Ishikawa (cell line): ENCODE data around the gene WNK1.

Experiments used
- CEBPB ChIP-seq: IDR thresholded peaks from 2 replicates; pipeline ENCODE4 v1.6.1; 2012
- CREB1 ChIP-seq: IDR thresholded peaks from 2 replicates; pipeline ENCODE4 v1.6.1; 2012; ENCODE audit warnings: low read depth
- EGR1 ChIP-seq: IDR thresholded peaks from 2 replicates; pipeline ENCODE4 v1.6.1; 2012
- EP300 ChIP-seq: IDR thresholded peaks from 2 replicates; pipeline ENCODE4 v1.6.1; 2012; ENCODE audit warnings: borderline replicate concordance
- FOXM1 ChIP-seq: IDR thresholded peaks from 2 replicates; pipeline ENCODE4 v1.6.1; 2012; ENCODE audit warnings: low read depth, borderline replicate concordance
- NFIC ChIP-seq: IDR thresholded peaks from 2 replicates; pipeline ENCODE4 v1.6.1; 2012
- RAD21 ChIP-seq: IDR thresholded peaks from 2 replicates; pipeline ENCODE4 v1.6.1; 2012; ENCODE audit warnings: low read depth
- TAF1 ChIP-seq: IDR thresholded peaks from 2 replicates; pipeline ENCODE4 v1.6.1; 2012; ENCODE audit warnings: low read depth, mild to moderate bottlenecking
- TCF12 ChIP-seq: IDR thresholded peaks from 2 replicates; pipeline ENCODE4 v1.6.1; 2012; ENCODE audit warnings: low read depth
- TEAD4 ChIP-seq: IDR thresholded peaks from 2 replicates; pipeline ENCODE4 v1.6.1; 2012
- YY1 ChIP-seq: IDR thresholded peaks from 2 replicates; pipeline ENCODE4 v1.6.1; 2012; ENCODE audit warnings: low read depth
- ZBTB7A ChIP-seq: IDR thresholded peaks from 2 replicates; pipeline ENCODE4 v1.6.1; 2012; ENCODE audit warnings: low read depth
- TF ChIP-seq, protein P1 (sequence below): IDR thresholded peaks from 2 replicates; pipeline ENCODE4 v1.6.1; 2012
- TF ChIP-seq, protein P2 (sequence below): IDR thresholded peaks from 2 replicates; pipeline ENCODE4 v1.6.1; 2012; ENCODE audit warnings: low read depth, mild to moderate bottlenecking
- TF ChIP-seq, protein P3 (sequence below): IDR thresholded peaks from 2 replicates; pipeline ENCODE4 v1.6.1; 2012

Gene WNK1

DNA sequence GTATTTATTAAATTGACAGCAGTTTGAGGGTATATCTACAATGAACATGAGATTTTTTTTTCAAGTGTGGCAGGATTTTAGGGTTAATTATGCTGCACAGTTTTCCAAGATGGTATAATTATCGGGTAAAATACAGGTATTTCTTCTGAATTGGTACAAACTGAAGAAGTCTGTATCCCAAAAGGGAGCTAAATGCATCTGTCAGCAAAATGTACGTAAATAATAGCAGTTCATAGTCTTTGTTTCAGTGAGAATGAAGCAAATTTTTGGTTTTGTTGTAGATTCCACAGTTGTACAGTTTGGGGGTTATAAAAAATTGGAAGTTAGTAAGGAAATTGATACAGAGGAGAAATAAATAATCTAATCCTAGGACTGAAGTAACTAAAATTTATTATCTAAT is 133.8 kb downstream of the WNK1 start:
- TF ChIP-seq YY1: no peak

DNA sequence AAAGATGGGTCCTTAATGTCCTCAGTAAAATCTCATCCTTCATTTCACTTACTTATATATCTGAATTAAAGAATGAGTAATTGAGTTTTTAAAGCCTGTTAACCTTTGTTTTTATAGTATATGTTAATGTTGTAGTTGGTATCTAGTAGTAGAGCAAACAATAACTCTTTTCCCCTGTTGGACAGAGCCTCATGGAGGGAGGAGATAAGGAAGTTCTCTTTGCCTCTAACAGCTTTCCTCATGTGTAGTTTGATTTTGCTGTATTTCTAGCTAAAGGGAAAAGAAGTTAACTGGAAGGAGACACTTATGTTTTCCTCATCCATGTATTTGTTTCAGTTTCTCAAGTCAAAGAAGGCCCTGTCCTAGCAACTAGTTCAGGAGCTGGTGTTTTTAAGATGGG is 141.8 kb downstream of the WNK1 start:
- TF ChIP-seq RAD21: no peak
- TF ChIP-seq TEAD4: no peak
- no peak for TF ChIP-seq TCF12
- no peak for TF ChIP-seq EGR1
- TF ChIP-seq, protein P1, sequence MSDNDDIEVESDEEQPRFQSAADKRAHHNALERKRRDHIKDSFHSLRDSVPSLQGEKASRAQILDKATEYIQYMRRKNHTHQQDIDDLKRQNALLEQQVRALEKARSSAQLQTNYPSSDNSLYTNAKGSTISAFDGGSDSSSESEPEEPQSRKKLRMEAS: no peak
- TF ChIP-seq NFIC: no peak
- TF ChIP-seq TAF1: no peak
- no peak for TF ChIP-seq ZBTB7A

DNA sequence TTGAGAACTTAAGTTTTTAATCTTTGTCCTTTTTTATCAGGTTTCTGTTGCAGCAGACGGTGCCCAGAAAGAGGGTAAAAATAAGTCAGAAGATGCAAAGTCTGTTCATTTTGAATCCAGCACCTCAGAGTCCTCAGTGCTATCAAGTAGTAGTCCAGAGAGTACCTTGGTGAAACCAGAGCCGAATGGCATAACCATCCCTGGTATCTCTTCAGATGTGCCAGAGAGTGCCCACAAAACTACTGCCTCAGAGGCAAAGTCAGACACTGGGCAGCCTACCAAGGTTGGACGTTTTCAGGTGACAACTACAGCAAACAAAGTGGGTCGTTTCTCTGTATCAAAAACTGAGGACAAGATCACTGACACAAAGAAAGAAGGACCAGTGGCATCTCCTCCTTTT is 143.7 kb downstream of the WNK1 start:
- no peak for TF ChIP-seq TCF12
- no peak for TF ChIP-seq TAF1
- TF ChIP-seq, protein P1: no peak
- TF ChIP-seq CEBPB: no peak
- TF ChIP-seq YY1: no peak

- TF ChIP-seq TCF12 (no peak), YY1 (no peak), CEBPB (no peak)
Measured at GRCh38 chr12:897386-897785, 145.0 kb downstream of the WNK1 start.

GRCh38 chr12:902581-902980 is 150.2 kb downstream of the WNK1 start:
- TF ChIP-seq, protein P2, sequence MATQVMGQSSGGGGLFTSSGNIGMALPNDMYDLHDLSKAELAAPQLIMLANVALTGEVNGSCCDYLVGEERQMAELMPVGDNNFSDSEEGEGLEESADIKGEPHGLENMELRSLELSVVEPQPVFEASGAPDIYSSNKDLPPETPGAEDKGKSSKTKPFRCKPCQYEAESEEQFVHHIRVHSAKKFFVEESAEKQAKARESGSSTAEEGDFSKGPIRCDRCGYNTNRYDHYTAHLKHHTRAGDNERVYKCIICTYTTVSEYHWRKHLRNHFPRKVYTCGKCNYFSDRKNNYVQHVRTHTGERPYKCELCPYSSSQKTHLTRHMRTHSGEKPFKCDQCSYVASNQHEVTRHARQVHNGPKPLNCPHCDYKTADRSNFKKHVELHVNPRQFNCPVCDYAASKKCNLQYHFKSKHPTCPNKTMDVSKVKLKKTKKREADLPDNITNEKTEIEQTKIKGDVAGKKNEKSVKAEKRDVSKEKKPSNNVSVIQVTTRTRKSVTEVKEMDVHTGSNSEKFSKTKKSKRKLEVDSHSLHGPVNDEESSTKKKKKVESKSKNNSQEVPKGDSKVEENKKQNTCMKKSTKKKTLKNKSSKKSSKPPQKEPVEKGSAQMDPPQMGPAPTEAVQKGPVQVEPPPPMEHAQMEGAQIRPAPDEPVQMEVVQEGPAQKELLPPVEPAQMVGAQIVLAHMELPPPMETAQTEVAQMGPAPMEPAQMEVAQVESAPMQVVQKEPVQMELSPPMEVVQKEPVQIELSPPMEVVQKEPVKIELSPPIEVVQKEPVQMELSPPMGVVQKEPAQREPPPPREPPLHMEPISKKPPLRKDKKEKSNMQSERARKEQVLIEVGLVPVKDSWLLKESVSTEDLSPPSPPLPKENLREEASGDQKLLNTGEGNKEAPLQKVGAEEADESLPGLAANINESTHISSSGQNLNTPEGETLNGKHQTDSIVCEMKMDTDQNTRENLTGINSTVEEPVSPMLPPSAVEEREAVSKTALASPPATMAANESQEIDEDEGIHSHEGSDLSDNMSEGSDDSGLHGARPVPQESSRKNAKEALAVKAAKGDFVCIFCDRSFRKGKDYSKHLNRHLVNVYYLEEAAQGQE: no peak
- TF ChIP-seq TAF1 (no peak), YY1 (no peak), FOXM1 (no peak), RAD21 (no peak), EGR1 (no peak)
- TF ChIP-seq, protein P3, sequence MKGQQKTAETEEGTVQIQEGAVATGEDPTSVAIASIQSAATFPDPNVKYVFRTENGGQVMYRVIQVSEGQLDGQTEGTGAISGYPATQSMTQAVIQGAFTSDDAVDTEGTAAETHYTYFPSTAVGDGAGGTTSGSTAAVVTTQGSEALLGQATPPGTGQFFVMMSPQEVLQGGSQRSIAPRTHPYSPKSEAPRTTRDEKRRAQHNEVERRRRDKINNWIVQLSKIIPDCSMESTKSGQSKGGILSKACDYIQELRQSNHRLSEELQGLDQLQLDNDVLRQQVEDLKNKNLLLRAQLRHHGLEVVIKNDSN: no peak

GRCh38 chr12:903055-903454 is 150.7 kb downstream of the WNK1 start:
- TF ChIP-seq EP300 (no peak), NFIC (no peak)

DNA sequence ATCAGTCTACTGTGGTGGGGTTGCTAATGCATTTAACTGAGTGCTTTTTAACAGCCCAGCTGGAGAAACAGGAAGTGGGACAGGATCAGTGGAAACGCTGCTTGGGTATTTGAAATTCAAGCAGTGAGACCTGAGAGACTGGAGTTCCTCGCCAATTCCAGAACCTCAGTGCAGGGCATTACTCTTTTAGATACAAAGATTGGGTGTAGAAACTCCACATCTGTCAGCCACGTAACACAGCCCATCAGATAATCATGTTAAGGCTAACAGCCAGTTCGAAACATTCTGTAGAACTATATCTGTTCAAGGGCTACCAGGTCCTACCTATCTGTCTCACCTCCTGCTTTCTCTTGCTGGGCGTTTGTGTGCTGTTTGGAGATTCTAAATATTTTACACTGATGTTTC is 151.6 kb downstream of the WNK1 start:
- TF ChIP-seq EGR1 (no peak), EP300 (no peak), RAD21 (no peak), TAF1 (no peak), ZBTB7A (no peak), NFIC (no peak), TEAD4 (no peak)

DNA sequence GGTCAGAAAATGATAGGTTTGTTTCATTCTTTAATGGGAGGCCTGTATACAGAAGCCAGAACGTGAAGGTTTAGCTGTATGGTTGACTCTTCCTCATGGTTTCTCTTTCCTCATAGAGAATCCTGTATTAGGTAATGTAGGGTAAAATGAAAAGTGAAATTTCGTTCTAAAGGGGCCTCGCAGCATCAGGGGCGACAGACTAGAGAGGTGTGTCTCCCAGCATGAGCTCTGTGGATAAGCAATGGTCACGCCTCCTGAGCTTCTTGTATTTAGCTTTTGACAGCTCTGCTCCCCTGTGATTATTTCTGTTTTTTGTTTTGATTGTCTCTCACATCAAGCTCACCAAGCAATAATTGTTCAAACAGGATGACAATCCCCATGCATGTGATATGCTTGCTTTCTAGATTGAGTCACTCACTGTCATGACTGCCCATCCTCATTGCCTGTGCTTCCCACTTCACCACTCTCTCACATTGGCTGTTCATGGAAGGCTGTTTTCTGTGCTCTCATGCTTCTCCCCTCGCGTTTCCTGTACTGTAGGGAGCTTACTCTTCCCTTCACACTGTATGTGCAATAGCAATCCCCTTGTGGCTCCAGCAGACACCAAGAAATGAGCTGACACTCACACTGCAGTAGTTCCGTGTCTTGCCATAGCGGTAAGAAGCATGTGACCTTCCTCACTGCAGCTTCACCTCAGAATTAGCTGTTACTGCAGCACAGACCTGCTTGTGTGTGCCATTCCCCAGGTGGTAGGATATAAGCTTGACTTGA is 153.1 kb downstream of the WNK1 start:
- TF ChIP-seq, protein P2: no peak
- TF ChIP-seq CREB1 (no peak), EGR1 (no peak), TEAD4 (no peak), NFIC (no peak), TAF1 (no peak), YY1 (no peak), TCF12 (no peak), CEBPB (no peak), FOXM1 (no peak), EP300 (no peak), ZBTB7A (no peak), RAD21 (no peak)
- TF ChIP-seq, protein P3: no peak
- TF ChIP-seq, protein P1: no peak
